ENCODE data around the gene MAPK9.

MAPK9 gene

DNA sequence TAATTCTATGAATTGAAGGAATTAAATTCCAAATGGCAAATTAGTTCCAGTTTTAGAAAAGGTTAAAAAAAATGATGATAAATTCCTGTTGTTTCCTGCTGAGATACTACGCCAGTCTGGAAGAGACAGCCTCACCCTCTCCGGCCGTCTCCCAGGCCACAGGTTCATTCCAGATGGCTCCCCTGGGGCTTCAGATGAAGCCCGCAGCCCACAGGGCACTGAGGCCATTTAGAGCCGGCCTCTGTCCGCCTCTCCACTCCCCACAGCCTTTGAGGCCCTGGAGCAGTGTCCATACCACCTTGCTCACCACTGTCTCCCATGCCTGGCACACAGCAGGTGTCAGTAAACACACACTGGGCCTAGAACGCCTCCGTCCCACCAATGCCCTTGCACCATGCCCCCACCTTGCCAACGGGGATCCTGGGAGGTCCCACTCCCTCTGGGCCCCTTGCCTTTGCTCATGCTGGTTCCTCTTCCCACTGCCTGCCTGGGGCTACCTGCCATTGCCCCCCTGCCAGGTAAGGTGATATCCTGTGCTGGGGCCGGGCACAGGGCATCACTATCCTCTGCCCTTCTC is 35.2 kb upstream of the MAPK9 start:
- H3K4me3 ChIP-seq (replicated peaks in 1 of 2; ENCODE audit: low read depth in 2 of 2, low read length in 2 of 2) = no peak overlapping the region
- DNase-seq (ENCODE audit: low read depth in 2 of 2) = no peak
- TF ChIP-seq, protein P1, sequence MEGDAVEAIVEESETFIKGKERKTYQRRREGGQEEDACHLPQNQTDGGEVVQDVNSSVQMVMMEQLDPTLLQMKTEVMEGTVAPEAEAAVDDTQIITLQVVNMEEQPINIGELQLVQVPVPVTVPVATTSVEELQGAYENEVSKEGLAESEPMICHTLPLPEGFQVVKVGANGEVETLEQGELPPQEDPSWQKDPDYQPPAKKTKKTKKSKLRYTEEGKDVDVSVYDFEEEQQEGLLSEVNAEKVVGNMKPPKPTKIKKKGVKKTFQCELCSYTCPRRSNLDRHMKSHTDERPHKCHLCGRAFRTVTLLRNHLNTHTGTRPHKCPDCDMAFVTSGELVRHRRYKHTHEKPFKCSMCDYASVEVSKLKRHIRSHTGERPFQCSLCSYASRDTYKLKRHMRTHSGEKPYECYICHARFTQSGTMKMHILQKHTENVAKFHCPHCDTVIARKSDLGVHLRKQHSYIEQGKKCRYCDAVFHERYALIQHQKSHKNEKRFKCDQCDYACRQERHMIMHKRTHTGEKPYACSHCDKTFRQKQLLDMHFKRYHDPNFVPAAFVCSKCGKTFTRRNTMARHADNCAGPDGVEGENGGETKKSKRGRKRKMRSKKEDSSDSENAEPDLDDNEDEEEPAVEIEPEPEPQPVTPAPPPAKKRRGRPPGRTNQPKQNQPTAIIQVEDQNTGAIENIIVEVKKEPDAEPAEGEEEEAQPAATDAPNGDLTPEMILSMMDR (IDR thresholded peaks at IDR 0.05; ENCODE audit: low read depth, low read length) = no peak

DNA sequence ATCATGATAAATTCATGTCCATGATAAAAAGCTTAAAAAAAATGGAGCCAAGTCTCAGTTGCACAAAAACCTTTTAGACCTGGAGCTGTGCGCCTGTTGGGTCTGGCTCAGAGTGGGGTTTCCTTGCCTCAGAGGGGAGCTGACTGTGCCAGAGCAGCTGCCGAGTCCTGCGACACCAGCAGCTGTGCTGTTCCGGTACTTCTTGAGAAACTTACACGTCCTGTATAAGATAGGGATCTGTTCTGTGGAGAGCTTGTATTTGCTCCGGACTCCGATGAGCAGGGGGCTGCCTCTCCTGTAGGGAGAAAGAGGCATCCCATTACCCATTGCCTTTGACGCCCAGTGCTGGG is 32.7 kb upstream of the MAPK9 start:
- TF ChIP-seq, protein P1 (IDR thresholded peaks at IDR 0.05; ENCODE audit: low read depth, low read length) = no peak
- DNase-seq (ENCODE audit: low read depth in 2 of 2) = no peak
- no peak overlapping the region for H3K4me3 ChIP-seq (replicated peaks in 1 of 2; ENCODE audit: low read depth in 2 of 2, low read length in 2 of 2)

DNA sequence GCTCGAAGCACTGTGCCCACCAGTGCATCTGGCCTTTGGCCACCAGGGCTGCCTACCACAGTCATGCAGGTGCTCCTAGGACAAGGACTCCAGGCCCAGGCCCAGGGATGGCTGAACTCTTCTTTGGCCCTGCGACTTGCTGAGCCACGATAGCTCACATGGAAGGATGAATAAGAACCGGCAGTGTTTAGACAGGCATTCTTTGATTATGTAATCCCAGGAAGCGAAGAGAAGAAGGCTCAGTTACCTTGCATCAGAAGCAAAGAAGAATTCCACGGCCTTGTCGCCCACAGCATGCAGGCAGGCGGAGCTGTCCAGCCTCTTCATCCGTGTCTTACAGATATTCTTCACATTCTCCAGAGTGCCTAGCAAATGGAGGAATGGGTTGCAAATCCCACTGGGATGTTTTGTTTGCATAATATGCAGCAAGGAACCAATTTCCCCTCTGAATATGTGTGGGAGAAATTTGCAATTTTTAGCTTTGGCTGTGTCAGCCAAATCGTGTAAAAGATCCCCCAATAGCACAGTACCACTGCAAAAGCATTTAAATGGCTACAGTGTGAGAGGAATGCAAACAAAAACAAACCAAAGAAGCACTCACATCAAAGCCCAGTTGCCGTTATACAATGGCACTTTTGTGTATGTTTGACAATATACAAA is 32.2 kb upstream of the MAPK9 start:
- DNase-seq (ENCODE audit: low read depth in 2 of 2) = peak; percentile 58 to 90
- TF ChIP-seq, protein P1 (IDR thresholded peaks at IDR 0.05; ENCODE audit: low read depth, low read length) = no peak
- H3K4me3 ChIP-seq (replicated peaks in 1 of 2; ENCODE audit: low read depth in 2 of 2, low read length in 2 of 2) = no peak overlapping the region

DNA sequence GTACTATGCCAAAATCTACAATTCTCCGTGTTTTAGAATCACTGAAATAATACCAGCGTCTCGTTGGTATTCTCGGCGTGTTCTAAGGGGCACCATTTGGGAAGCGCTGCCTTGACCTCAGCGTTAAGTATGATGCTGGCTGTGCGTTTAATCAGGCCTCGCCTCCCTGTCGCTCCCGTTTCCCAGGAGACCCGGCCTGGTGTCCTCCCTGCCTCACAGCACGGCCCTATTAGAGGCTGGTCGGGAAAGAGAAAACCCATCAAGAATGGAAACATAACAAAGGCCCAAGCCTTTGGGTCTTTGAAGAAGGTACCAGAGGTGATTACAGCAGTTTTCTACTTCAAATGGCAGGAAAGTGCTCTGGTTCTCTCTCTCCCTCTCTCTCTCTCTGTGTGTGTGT is 31.3 kb upstream of the MAPK9 start:
- TF ChIP-seq, protein P1 (IDR thresholded peaks at IDR 0.05; ENCODE audit: low read depth, low read length) = no peak
- H3K4me3 ChIP-seq (replicated peaks in 1 of 2; ENCODE audit: low read depth in 2 of 2, low read length in 2 of 2) = no peak overlapping the region
- no peak for DNase-seq (ENCODE audit: low read depth in 2 of 2)

DNA sequence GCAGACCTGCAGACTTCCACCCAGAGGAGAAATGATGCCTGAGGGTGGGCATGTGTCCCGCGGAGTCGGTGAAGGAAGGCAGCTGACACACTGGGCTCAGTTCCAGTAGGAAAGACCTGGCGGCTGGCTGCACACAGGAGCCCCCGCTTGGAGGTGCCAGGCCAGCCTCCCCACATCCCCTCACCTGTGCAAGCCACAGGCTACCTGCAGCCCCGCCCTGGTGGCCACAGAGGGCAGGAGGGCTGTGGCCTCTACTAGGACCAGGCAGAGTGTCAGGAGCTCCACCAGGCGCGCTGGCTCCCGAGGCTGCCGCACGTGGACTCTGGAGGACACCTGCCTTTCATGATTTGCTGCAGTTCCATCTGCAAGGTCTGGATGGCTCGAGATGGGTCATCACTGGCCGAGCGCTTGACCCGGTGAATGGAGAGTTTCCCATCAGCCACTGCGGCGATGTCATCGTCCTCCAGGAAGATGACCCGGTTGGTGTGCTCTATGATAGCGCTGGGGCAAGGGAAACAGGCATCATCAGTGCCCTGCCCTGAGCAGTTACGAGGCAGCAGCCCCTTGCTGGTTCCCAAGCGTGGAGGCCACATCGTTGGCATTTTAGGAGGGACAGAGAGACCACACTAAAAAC is 26.7 kb upstream of the MAPK9 start:
- TF ChIP-seq, protein P1 (IDR thresholded peaks at IDR 0.05; ENCODE audit: low read depth, low read length) = no peak
- DNase-seq (ENCODE audit: low read depth in 2 of 2) = no peak
- no peak overlapping the region for H3K4me3 ChIP-seq (replicated peaks in 1 of 2; ENCODE audit: low read depth in 2 of 2, low read length in 2 of 2)

DNA sequence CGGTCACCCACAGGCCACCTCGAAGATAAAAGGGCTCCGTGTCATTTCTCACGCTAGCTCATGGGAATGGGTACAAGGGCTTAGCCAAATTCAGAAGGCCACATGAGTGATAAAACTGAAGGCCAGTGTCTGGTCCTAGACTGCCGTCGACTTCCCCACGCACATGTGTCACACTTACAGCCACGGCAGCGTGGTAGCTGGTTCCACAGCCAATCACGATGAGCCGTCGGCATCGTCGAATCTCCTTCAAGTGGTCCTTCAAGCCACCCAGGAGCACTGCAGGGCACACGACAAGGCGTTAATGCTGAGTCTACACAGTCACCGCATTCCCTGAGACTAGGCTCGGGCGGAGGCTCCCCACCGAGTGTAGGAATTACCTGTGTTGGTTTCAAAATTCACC is 24.7 kb upstream of the MAPK9 start:
- no peak overlapping the region for H3K4me3 ChIP-seq (replicated peaks in 1 of 2; ENCODE audit: low read depth in 2 of 2, low read length in 2 of 2)
- TF ChIP-seq, protein P1 (IDR thresholded peaks at IDR 0.05; ENCODE audit: low read depth, low read length) = no peak
- DNase-seq (ENCODE audit: low read depth in 2 of 2) = no peak

All from cardiac fibroblast (primary cell).